HG03039 (cell line): ENCODE results near the gene LRP1B.

Source experiments
- ATAC-seq: cut with Tn5 transposase; IDR thresholded peaks from one replicate; pipeline ENCODE4 v1.9.1; 2021; ENCODE audit warnings: mild to moderate bottlenecking, moderate library complexity; ENCODE audit not compliant: unreplicated experiment

Gene LRP1B

DNA sequence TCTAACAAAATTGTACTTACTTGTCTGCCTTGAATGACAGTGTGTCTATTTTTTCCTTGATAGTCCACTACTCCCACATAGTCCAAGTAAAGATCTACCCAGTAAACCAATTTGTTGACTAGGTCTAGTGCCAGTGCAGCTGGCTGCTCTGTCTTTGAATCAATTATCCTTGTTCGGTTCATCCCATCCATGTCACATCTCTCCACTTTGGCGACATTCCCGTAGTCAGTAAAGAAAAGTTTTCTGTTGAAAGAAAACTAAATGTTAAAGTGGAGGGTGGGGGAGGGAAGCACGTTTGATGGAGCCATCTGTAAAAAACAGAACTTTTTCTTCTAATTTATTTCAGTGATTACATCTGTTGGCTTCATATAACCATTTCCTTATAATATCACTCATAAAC lies 1068.8 kb downstream of the LRP1B start:
- no peak for ATAC-seq

DNA sequence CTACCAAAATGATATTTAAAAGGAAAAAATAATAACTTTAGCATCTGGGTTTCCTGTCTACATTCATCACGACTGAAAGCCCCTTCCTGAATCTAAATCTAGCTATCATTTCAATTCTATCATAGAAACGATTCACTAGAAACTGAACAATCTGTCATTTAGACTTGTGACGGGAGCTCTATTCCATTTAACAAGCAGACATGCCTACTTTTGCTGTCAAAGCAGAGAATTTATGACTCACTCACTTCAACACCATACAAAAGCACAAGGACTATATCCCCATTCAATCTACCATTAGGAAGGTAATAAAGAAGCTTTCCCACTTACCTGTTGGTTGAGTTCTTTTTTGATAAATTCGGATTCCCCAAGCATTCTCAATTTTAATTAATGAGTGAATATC lies 1072.3 kb downstream of the LRP1B start:
- ATAC-seq, result no peak

DNA sequence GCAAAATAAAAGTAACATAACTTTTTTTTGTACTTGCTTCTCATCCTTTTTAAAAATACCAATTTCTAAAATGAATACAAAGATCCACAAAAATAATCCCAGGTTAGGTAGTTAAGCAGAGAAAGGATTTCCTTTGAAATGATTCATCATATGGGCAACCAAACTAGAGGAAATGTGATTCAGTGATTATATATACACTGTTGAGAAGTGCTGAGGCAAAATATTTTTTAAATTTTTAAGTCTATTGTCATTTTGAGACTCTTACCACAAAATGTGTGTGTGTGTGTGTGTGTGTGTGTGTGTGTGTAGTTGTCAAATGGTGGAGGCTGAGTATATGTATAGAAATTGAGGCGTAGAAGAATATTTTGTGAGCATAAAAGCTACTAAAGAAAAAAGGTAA lies 1075.3 kb downstream of the LRP1B start:
- no peak for ATAC-seq

DNA sequence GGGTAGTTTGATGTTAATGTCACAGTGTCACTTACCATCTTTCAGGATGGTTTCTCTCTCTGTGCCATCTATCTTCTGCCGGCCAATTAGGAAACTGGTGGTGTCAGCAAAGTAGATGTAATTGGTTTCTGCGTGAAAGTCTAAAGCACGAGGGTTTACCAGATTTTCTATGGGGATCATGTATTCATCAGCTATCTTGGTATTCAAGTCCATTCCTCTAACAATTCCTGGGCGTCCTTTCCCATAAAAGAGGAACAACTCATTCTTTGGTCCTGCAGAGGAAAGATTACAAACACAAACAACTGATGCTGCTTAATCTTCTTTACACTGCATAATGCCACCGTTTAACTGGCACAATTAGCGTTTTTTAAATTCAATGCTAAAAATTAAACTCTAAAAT lies 1081.9 kb downstream of the LRP1B start:
- no peak for ATAC-seq

GRCh38 chr2:141041281-141041680 lies 1089.5 kb downstream of the LRP1B start:
- no peak for ATAC-seq

DNA sequence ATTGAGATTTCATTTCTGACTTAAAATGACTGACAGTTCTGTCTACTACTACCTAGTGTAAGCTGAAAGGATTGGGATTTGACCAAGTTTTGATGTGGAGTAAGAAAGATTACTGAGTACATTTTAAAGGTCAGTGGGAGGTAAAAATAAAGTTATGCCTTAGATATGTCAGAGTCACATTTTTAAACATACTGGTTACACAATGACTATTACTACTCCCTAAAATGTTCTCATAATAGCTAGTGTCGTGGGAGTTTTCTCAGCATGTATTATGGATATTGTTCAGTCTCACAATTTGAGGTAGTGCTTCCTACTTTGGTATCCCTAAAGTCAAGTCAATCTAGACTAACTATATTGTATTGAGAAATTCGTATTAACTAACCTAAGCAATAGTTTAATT lies 1092.5 kb downstream of the LRP1B start:
- no peak for ATAC-seq

DNA sequence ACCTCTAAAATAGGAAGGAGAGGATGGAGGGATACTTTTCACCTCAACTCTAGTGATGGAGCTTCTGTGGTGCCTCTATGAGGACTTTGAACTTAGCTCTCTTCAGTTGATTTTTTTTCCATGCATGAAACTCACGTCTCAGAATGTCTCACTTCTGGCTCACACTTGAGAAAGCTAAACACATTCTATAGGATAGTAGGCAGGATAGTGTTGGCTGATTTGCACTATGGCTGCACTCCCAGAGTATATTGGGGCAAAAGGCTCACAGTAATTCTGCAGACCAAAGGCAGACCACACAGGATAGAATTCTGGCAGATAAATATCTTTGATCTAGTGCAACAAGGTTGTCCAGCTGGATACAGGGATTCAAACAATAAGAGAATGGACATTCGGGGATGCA lies 1093.5 kb downstream of the LRP1B start:
- no peak for ATAC-seq

- ATAC-seq, result no peak
Measured at GRCh38 chr2:141035846-141036420, 1094.9 kb downstream of the LRP1B start.

- no peak for ATAC-seq
Measured at GRCh38 chr2:141029428-141030078, 1101.3 kb downstream of the LRP1B start.

DNA sequence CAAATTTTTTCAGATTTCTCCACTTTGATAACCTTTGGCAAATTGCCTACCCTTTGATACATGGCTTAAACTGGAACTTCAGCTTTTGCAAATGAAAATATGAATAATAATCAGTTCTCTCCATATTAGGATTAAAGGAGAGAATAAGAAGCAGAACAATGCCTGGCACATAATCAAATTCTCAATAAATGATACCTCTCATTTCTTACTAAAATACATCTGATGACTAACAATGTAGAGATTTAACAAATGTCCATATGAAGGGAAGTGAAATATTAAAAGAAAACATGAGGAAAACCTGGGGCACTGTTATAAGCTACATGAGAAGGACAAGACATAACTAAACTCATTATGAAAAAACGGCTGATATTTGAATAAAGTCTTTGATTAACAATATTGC lies 1103.6 kb downstream of the LRP1B start:
- ATAC-seq, result no peak

GRCh38 chr2:141021611-141022010 lies 1109.2 kb downstream of the LRP1B start:
- ATAC-seq, result no peak

DNA sequence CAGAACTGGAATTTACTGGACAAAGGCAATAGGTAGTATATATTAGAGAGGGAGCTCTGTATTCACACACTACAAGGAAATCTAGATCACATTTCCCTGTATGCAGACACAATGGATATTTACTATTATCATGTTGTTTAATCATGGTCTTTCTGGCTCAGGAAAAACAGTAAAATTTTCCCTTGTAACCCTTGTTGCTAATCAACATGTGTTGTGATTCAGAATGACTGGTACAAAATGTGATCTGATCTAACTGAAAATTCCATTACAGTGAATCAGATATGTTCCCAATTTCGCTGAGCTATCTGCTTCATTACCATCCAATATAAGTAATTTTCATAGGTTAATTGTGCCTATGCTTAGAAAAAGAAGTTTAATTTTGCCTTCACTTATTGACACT lies 1109.7 kb downstream of the LRP1B start:
- ATAC-seq, result no peak

- no peak for ATAC-seq
Measured at GRCh38 chr2:141020346-141020745, 1110.5 kb downstream of the LRP1B start.

DNA sequence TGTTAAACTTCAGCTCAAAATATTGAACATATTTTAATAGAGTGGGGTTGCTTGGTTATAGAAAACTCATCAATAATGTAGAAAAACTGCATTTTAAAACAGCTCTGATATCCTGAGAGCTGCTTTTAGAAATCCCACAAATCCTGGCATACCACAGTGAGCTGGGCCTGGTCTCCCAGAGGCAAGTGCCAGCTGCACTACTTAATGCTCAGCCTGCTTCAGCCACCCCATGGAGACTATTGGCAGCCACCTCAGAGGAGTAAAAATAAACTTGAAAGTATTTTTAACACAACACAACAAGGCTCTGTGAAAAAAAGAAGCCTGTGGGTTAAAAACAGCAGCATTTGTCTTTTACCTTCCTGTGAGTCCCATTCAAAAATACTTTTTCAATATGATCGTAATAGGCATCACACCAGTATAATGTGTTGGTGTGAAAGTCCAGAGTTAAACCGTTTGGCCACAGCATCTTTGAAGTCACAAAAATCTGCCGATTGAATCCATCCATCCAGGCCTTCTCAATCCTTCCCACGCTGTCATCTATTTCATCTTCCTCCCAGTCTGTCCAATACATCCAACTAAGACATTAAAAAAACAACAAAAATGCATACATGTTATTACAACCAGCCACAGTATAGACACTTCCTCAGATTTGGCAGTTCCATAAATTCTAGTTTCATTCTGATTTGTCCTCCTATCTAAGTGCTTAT lies 1115.3 kb downstream of the LRP1B start:
- ATAC-seq, result no peak

- no peak for ATAC-seq
Measured at GRCh38 chr2:141003967-141004657, 1126.7 kb downstream of the LRP1B start.

DNA sequence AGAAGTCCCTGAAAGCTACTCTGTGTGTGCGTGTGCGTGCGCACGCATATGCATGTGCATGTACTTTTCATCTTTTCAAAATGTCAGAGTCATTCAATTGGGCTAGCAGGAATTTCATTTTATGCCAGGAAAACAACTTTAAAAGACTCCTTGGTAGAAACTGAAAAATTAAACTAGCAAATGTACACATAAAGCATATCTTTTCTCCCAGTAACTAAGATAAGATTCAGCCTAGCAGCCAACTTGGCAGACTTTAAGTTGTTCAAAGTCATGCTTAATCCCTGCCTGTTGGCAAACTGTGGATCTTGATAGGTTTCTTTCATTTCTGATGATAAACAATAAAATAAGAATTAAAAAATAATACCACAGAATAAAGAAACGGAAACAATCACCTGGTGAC lies 1129.1 kb downstream of the LRP1B start:
- ATAC-seq, result no peak

- ATAC-seq, result no peak
Measured at GRCh38 chr2:140998577-140998976, 1132.2 kb downstream of the LRP1B start.

GRCh38 chr2:140998017-140998416 lies 1132.8 kb downstream of the LRP1B start:
- ATAC-seq, result no peak

DNA sequence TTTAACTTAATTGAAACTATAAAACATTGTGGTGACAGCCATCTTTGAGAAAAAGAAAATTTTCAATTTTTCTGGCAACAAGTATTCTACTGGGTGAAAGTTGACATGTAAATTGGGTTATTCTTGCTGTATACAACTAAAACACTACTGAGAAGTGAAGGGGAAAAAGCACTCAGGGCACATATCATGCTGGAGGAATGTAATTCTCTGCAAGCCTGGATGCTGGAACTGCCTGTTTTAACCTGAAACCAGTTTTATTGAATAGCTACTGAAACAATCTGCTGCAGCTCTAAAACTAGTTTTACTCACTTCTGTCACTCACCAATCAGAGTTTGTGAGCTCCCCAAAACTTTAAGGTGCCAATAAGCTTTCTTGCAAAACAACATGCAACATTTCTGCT lies 1136.0 kb downstream of the LRP1B start:
- no peak for ATAC-seq

- ATAC-seq, result no peak
Measured at GRCh38 chr2:140990416-140990815, 1140.4 kb downstream of the LRP1B start.

- no peak for ATAC-seq
Measured at GRCh38 chr2:140988597-140988996, 1142.2 kb downstream of the LRP1B start.

- ATAC-seq, result no peak
Measured at GRCh38 chr2:140986456-140986855, 1144.4 kb downstream of the LRP1B start.
